Stimulated activated CD8-positive, alpha-beta memory T cell treated with anti-CD3 and anti-CD28 coated beads, Interleukin-2, amount 100 ng/mL, for 1 hour (primary cell): ENCODE results near the gene SSTR1.
"Not testable (repeated sequence)": the region's sequence is repeated elsewhere in the genome, so short reads cannot be mapped to it uniquely, and the experiment has no call there.

Experiments used
- DNase-seq, 2 donors: peaks; one replicate each; pipeline ENCODE4 v3.0.0-alpha.2; 2020; ENCODE audit warnings: low read depth in 2 of 2

Gene SSTR1, protein sequence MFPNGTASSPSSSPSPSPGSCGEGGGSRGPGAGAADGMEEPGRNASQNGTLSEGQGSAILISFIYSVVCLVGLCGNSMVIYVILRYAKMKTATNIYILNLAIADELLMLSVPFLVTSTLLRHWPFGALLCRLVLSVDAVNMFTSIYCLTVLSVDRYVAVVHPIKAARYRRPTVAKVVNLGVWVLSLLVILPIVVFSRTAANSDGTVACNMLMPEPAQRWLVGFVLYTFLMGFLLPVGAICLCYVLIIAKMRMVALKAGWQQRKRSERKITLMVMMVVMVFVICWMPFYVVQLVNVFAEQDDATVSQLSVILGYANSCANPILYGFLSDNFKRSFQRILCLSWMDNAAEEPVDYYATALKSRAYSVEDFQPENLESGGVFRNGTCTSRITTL

DNA sequence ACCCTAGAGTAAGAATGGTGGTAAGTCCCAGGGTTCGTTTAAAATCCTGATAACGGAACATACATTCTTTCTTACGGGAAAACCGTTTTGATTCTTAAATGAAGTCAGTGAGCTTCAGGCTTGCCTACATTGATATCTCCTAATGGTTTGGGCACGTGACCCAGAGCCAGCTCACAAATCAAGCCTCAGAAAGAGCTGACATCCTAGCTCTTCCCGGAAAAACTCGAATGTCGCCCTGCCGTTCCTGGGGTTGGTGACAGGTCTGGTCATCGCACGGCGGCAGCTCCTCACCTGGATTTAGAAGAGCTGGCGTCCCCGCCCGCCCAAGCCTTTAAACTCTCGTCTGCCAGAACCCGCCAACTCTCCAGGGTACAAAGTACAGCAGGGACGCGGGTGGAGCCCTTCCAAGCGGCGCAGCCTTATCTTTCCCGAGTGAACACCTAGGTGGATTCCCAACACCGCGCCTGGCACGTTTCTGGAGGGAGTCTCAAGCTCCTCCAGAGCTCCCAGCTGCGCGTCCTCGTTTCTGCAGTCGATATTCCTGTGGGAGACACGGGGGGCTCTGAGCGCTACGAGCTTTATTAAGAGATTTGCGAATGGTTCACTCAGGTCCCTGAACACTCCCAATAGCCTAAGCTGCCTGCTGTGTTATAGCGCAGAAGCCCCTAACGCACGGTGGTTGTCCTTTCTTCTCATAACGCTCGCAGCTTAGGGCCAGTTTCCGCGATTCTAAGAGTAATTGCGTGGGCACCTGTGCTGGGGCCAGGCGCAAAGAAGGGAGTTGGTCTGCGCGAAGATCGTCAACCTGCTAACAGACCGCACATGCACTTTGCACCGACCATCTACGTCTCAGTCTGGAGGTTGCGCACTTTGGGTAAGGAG is at the start of gene SSTR1:
Gene SSTR1, plus strand, starts transcription at position 169 of the 882 bp plus-strand sequence. CDS start 1,486 bp downstream, outside the sequence.
- no peak for DNase-seq

DNA sequence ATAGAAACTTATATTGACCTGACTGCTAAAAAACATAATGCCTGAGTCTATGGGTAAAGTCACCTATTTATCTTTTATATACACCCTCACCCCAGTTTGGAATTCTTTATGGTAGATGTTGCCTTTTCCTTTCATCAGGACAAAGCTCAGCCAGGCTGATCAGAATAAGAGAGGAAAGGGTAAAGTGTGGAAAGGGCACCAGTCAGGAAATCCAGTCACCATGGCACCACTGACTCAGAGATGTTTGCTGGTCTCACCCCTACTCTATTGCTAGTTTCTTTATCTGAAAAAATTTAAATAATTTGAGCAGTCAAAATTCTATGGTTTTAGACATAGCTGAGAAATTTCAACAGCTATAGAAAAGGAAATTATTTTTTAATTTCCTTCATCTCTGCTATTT is 49.2 kb upstream of the SSTR1 start:
- no peak for DNase-seq

DNA sequence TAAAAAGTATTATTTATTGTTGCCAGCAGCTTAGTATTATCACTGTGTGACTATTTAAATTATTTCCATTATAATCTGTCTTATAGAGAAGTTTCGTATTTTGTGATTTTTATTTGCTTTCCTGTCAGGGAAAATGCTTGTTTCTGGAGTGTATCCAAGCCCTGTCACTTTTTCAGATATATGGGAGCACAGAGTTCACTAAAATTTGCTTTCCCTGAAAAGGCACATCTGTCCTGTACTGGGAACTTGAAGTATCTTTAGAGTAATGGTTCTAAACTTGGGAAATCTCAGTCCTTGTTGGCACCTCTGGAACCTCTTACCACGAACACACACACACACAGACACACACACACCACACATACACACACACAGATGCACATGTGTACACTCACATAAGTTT is 39.3 kb upstream of the SSTR1 start:
- no peak for DNase-seq

DNA sequence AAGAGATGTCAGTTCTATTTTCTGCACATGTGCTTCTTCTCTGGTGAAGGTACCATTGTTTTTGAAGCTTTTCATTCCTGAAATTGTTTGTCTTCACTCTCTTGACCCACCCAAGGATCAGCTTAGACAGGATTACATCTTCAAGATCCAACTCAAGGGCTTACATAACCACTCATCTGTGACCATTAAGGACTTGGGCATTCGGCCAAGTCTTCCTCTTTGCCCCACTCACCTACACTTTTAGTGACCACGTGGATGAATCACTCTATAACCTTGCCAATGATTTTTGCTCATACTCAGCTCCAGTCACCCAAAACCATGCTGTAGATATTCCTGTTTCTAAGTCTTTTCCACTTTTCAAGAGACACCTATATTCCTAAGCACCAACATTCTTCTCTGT is 36.5 kb upstream of the SSTR1 start:
- DNase-seq: no peak

DNA sequence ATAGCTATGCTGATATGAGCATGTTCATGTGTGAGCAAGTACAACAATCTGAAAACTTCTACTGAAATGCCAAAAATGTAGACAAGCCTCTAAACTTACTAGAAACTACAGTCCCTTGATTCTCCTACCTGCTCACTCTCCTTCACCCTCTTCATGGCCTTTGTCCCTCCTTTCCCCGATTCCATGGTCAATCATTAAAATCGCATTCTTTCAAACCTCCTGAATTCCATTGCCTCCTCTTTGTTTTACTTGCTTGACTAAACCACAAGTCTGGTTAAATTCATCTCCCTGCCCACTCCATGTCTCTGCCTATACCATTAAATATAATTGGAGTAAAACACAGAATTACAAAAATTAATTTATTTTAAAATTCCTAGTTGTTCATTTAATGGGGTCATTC is 33.0 kb upstream of the SSTR1 start:
- no peak for DNase-seq

DNA sequence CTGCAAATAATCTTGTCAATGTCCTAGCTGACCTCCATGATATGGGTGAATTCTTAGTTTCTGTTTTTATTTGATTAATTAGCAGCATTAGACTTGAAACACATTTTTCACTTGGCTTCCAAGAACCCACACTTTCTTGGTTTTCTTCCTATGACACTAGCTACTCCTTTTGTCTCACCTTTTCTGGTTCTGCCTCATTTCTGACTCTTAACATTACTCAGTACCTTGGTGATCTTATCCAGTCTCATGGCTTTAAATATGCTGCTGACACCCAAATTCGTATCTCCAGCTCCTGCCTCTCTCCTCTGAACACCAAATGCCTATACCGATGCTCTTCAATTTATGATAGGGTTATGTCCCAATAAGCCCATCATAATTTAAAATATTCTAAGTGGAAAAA is 32.0 kb upstream of the SSTR1 start:
- no peak for DNase-seq

DNA sequence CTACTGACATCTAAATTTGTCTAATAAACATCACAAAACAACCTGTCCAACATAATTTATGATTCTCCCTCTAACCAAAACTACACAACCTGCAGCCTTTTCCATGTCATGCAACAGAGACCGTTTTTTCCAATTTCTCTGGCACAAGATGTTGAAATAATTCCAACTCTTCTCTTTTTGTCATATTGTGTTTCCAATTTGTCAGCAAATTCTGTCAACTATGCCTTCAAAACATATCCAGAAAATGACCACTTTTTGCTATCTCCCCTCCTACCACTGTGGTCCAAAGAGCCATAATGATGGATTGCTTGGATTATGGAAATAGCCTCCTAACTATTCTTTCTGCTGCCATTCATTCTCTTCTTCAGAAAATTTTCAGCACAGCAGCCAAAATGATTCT is 31.3 kb upstream of the SSTR1 start:
- DNase-seq: no peak

DNA sequence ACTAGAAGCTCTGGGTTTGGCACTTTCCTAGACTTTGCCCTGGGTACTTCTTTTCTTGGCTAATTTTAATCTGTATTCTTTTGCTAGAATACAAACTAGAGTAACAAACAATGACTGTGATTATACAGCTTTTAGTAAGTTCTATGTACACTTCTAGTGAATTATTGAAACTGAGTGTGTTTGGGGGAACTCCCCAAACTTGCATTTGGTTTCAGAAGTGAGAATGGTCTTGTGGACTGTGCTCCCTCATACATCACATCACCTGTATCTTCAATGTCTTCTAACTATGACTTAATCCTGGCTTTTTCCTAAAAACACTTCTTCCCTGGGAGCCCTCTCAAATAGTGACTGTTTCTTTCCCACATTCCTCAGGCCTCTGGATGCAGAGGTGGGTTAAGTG is 23.6 kb upstream of the SSTR1 start:
- no peak for DNase-seq

DNA sequence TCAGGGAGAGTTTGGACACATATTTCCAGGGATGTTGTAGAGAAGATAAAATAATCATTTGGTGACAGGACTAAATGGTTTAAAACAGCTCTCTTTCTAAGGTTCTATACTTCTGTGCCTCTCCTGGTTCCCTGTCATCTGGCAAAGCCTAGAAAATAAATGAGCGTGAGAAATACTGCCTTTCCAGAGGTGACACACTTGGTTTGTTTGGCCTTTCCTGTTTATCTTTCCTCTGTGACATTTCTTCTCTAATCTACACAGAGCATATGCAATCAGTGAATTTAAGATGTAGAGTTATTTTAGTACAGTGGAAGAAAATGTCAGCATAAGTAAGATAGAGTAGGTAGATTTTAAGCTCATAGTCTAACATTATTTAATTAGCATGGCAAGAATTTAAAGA is 22.0 kb upstream of the SSTR1 start:
- no peak for DNase-seq

DNA sequence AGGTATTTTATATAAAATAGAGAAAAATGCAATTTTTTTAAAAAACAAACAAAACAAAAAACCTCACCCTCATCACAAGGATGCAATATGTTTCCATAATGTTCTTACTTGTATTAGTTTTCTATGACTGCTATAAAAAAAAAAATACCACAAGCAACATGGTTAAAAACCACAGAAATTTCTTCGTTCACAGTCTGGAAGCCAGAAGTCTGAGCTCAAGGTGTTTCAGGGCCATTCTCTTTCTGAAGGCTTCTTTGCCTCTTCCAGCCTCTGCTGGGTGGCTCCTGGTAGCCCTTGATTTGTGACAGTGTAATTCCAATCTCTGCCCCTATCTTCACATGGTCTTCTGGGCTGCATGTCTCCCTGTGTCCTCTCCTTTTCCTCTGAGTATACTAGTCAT is 21.5 kb upstream of the SSTR1 start:
- no peak for DNase-seq

DNA sequence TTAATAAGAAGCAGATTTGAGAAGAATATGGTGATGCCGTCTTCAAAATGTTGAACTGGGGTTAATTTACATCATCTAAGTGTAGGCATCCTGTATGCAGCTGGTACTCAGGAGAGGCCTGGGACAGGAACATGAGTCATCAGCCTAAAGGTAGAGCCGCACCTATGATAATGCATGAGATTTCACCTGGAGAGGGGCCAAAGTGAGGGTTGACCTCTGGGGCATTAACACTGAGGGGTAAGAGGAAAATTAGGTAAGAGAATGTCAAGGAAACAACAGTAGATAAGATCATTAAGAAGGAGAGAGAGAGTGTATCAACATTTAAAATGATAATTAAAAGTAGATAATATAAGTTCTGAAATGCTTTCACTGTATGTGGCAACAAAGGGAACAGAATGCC is 20.2 kb upstream of the SSTR1 start:
- no peak for DNase-seq

DNA sequence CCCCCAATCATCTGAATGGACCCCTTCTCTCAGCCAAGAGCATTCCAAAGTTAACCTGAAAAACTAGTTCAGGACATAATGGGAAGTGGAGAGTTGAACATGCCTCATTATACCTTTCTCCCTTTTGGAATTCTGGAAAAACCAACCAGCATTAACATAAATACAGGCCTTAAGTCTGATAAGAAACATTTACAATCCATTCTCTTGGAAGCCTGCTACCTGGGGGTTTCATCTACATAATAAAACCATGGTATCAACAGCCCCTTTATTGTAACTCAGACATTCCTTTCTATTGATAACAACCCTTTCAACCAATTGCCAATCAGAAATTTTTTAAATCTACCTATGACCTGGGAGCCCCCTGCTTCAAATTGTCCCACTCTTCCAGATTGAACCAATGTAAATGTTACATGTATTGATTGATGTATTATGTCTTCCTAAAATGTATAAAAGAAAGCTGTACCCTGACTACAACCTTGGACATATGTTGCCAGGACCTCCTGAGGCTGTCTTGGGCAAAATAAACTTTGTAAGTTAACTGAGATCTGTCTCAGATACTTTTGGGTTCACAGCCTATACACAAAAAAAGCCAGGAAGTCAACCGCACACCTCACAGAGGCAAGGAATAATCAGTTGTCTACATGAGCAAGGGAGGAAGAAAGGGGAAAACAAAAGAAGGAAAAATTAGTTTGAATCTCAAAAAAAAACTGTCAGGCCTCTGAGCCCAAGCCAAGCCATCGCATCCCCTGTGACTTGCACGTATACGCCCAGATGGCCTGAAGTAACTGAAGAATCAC is 17.6 kb upstream of the SSTR1 start:
- DNase-seq: no peak

DNA sequence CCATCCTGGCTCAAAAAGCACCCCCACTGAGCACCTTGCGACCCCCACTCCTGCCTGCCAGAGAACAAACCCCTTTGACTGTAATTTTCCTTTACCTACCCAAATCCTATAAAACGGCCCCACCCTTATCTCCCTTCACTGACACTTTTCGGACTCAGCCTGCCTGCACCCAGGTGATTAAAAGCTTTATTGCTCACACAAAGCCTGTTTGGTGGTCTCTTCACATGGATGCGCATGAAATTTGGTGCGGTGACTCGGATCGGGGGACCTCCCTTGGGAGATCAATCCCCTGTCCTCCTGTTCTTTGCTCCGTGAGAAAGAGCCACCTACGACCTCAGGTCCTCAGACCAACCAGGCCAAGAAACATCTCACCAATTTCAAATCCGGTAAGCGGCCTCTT is 16.9 kb upstream of the SSTR1 start:
- not testable (repeated sequence) for DNase-seq

DNA sequence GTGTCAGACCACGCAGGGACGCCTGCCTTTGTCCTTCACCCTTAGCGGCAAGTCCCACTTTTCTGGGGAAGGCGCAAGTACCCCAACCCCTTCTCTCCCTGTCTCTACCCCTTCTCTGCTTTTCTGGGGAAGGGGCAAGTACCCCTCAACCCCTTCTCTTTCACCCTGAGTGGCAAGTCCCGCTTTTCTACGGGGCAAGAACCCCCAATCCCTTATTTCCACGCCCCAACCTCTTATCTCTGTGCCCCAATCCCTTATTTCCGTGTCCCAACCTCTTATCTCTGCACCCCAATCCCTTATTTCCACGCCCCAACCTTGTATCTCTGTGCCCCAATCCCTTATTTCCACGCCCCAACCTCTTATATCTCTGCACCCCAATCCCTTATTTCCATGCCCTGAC is 16.2 kb upstream of the SSTR1 start:
- DNase-seq: not testable (repeated sequence)

DNA sequence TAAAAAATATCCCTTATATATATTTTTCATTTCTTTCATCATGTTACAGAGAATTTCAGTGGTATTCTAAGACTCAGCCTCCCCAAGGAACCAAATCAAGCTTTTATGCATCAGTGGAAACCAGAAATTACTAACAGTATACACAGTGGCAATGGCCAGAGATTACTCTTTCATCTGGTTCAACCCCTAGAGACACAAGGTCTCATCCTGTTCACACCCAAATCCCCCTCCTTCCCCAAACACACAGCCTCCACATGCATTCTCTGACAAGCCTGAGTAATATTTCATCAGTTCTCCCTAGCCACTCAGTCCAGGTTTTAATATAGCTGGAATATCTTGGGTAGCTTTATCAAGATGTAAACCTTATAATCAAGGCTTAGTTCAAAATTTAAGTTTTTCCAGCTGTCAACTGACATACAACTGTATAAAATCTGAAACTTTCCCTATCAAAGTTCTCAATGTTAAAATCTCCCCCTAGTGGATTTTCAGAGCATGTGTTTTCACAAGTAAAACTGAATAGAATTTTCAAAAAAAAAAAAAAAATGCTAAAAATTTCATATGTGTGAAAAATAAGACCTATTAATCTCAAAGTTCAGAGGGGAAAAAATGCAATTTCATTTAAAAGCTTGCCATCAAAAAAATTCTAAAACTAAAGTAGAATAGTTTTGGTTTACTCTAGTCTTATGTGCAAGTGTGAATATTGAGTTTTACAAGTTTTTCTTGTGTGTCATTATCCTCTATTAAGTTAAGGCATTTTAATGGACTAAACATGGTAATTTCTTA is 10.5 kb upstream of the SSTR1 start:
- DNase-seq: no peak

DNA sequence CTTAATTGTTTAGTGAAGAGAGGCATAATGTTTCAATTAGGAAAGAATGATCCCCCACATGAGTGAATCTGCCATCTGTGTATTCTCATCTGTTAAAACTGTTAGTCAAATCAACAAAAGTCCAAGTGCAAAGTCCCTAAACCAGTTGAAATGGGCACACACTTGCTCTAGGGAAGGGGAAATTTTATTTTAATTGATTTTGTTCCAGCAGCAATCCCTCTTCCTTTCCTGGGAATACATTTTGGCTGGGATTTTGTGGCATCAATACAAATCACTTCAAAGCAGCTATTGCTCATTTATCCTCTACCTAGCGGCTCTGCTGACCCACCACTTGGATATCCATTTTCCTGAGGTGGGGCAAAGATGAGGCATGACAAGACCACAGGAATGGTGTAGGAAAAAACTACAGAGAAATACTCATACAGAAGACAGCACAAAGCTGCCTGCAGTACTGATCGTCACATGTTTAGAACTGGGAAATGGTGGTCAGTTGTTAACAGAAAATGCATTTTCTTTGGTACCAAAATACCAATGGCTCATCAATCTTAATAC is 9.8 kb upstream of the SSTR1 start:
- no peak for DNase-seq

DNA sequence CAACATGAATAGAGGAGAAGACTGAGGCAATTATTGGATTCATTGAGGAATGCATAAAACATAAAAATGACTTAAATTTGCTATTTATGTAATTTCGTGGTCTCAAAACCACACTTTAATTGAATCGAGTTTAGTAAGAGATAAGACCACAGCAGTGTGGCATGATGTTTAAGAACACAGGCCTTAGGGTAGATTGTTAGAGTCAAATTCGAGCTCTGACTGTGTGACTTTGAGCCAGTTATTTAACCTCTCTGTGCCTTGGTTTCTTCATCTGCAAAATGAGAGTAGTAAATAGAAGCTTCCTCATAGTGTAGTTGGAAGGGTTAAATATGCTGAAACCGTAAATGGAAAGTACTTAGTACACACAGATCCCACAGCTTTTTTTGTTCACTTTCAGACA is 9.3 kb upstream of the SSTR1 start:
- no peak for DNase-seq

DNA sequence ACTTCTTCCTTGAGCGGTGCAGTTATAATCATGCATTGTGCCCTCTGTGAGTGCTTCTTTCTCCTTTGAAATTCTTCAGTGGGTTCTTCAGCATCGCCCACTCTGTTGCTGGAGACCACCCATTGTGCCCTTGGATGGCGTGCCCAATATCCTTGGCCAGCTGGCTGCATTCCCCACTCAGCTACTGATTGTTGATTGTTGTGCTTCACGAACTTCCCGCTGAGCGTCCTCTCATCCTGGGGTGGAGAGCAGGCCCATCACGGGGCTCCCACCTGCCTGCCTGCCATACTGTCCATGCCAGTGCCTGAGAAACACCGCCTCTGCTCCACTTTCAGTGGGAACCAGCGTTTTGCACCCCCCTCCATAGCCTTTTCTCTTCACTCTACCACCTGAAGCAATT is 8.6 kb upstream of the SSTR1 start:
- no peak for DNase-seq

DNA sequence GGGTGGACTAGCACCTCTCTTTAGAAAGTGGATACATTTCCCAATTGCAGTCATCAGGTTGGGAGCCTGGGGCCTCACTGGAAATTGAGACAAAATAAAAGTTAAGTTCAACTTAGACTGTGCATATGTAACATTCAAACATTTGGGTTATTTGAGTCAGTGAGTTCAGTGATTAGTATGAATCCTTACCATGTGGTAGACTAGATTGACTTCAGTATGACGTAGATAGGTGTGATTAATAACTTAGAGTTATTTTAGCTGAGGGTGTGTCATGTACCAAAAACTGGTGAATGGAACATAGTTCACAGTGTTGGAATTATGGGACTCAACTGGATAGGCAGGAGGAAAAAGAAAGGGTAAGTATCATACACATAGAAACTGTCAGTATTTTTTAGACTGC is 8.0 kb upstream of the SSTR1 start:
- DNase-seq: no peak

DNA sequence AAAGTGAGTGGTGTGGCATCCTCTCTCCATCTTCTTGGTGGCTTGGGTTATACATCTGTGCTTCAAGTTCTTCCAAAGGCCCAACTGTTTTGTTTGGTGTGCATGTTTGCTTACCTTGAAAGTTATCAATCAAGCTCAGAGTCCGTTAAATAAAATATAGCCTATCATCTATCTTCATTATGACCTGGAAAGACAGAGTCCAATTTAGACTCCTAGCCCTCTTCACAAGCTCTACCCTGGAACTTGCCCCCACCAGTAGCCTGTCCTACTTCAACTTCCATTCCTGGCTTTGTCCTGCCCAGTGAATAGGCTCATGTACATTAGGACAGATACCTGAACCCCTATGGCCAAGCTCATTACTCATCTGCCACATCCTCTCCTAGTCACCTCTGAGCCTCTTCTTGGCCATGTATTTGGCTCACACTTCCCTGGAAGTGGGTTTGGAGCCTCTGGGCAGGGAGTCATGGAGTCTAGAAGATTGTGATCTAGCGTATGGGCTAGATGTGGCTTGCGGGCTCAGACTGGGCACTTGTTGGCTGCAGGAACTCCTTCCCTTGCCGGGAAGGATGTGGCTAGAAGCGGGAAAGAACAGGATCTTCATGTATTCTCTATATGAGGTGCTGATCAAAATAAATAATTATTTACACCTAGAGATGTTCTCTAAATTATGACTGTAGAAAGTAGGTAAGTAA is 6.4 kb upstream of the SSTR1 start:
- no peak for DNase-seq
